ENCODE results near the gene GBA3. TPM values are rescaled to one million over a fixed set of nuclear protein-coding genes. Genes with fewer than 3 reads are reported as not detected.
A peak's percentile ranks its signal among the peaks of the same experiment; 100 is the strongest.

The GBA3 gene
- total RNA-seq, 1 donor from 2014 or later: 0.09 TPM

- intact Hi-C loops (cut with micrococcal nuclease): loop anchor here (5.0 kb wide), 3 partner anchors 157 to 257 kb away; partner anchors contain the start of gene ADGRA3
- Mint-ChIP-seq H3K4me1 (ENCODE audit: low read depth) (peaks cover 47% of the 10 kb centered on the region), H3K27ac (no peak overlapping the region), H3K4me3 (ENCODE audit: low read depth) (no peak overlapping the region), H3K27me3 (ENCODE audit: low read depth) (no peaks in the 10 kb centered on the region), H3K36me3 (ENCODE audit: low read depth) (no peaks in the 10 kb centered on the region), H3K9me3 (no peaks in the 10 kb centered on the region)
- DNase-seq (ENCODE audit: low spot score): no peak
These were observed 18.0 kb upstream of the GBA3 start for GRCh38 chr4:22674700-22675099.

DNA sequence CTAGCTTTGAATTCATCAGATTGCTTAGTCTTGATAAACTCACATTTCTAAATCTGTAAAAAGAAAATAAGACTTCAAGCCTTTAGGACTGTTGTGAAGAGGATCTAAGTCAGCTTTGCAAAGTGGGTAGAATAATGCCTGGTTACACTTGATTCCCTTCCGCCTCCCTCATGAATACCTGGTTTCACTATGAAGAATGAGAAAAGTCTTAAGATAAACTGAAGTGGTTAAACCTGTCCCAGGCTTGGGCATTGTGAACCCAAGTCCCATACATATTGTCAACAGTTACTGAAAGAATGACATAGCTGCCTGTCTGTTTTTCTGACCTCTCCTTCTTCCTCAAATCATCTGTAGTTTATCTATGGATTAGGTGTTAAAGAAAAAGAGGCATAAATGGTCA lies 16.7 kb upstream of the GBA3 start:
- intact Hi-C loops (cut with micrococcal nuclease): no loop called here
- DNase-seq (ENCODE audit: low spot score): no peak
- H3K36me3 Mint-ChIP-seq (ENCODE audit: low read depth): no peaks in the 10 kb centered on the region
- H3K27me3 Mint-ChIP-seq (ENCODE audit: low read depth): no peaks in the 10 kb centered on the region
- H3K4me1 Mint-ChIP-seq (ENCODE audit: low read depth): peaks cover 37% of the 10 kb centered on the region
- no peak overlapping the region for H3K4me3 Mint-ChIP-seq (ENCODE audit: low read depth)
- no peaks in the 10 kb centered on the region for H3K9me3 Mint-ChIP-seq
- no peak overlapping the region for H3K27ac Mint-ChIP-seq

DNA sequence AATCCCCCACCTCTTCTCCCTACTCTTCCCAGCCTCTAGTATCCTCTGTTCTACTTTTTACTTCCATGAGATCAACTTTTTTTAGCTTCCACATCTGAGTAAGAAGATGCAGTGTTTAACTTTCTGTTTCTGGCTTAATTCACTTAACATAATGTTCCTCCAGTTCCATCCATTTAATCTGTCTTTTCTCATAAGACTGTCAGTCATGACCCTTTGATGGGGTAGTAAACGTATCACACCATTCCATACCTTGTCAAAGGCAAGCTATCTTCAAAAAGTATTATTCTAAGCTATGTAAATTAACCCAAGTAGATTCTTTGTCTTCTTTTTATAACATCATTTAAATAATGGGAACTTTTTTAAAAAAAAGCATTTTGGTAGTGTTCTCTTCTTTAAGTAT lies 15.0 kb upstream of the GBA3 start:
- Mint-ChIP-seq H3K9me3 (no peaks in the 10 kb centered on the region), H3K4me1 (ENCODE audit: low read depth) (peaks cover 27% of the 10 kb centered on the region), H3K4me3 (ENCODE audit: low read depth) (no peak overlapping the region), H3K27ac (no peak overlapping the region), H3K27me3 (ENCODE audit: low read depth) (no peaks in the 10 kb centered on the region), H3K36me3 (ENCODE audit: low read depth) (no peaks in the 10 kb centered on the region)
- intact Hi-C loops (cut with micrococcal nuclease): no loop called here
- DNase-seq (ENCODE audit: low spot score): no peak

DNA sequence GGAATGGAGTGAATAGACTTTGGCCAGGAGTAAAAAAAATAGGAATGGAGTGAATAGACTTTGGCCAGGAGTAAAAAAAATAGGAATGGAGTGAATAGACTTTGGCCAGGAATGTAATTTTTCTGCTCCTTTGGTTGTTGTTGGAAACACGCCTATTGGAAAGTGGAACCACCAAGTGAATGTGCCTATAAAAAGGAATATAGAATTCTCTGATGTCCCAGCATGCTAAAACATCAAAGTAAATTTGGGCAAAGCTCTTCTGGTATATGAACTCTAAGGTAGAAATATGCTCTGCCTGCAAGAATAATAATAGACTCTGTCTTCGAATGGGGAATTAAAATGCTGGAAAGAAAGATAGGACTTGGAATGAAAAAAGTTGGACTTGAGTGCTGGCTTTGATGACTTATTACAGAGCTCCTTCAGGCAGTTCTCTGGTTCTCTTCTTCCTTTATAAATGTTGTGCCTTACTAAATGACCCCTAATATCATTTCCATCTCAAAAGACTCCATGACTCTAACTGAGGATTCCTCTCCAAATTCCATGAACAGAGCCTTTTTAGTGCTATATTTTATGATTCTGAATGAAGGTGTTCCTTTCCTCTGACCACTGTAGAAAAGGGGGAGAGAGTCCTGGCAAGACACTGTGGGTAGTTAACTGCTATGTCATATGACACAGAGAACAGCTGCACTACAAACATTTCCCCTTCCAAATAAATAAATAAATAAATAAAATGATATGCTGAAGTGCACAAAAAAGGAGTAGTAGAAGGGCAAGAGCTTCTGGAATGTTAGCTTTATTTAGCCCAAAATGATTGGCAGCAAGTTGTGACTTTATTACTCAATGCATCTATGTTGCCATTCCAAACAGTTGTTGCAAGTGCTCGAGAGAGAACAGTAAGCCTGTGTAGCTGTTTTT lies 13.5 kb upstream of the GBA3 start:
- no peak for DNase-seq (ENCODE audit: low spot score)
- no peak overlapping the region for H3K4me3 Mint-ChIP-seq (ENCODE audit: low read depth)
- intact Hi-C loops (cut with micrococcal nuclease): no loop called here
- no peaks in the 10 kb centered on the region for H3K9me3 Mint-ChIP-seq
- no peaks in the 10 kb centered on the region for H3K36me3 Mint-ChIP-seq (ENCODE audit: low read depth)
- no peaks in the 10 kb centered on the region for H3K27me3 Mint-ChIP-seq (ENCODE audit: low read depth)
- no peak overlapping the region for H3K27ac Mint-ChIP-seq
- peaks cover 20% of the 10 kb centered on the region for H3K4me1 Mint-ChIP-seq (ENCODE audit: low read depth)

- Mint-ChIP-seq H3K9me3 (no peaks in the 10 kb centered on the region), H3K4me1 (ENCODE audit: low read depth) (peaks cover 16% of the 10 kb centered on the region)
- intact Hi-C loops (cut with micrococcal nuclease): no loop called here
These were observed 12.6 kb upstream of the GBA3 start for GRCh38 chr4:22680065-22680642.

DNA sequence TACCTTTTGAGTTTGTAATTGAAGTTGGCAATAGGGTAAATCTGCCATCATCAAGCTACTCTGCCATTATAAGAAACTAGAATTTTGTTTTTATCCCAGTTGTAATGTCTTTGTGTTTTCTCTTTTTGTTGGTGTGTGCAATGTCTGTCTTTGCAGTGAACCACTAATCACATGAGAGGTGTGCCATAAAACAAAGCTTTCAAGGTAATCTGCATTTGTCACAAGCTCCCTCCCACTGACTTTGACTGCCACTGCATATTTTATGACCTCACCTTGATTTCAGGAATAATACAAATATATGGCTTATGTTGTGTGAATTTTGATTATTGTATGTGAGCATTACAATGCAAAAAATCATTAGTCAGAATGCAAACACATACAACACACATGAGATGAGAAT lies 9.0 kb upstream of the GBA3 start:
- DNase-seq (ENCODE audit: low spot score): no peak
- H3K9me3 Mint-ChIP-seq: no peaks in the 10 kb centered on the region
- H3K4me3 Mint-ChIP-seq (ENCODE audit: low read depth): no peak overlapping the region
- H3K27ac Mint-ChIP-seq: no peak overlapping the region
- H3K27me3 Mint-ChIP-seq (ENCODE audit: low read depth): no peaks in the 10 kb centered on the region
- peaks cover 3% of the 10 kb centered on the region for H3K4me1 Mint-ChIP-seq (ENCODE audit: low read depth)
- intact Hi-C loops (cut with micrococcal nuclease): no loop called here
- H3K36me3 Mint-ChIP-seq (ENCODE audit: low read depth): no peaks in the 10 kb centered on the region

More at GRCh38 chr4:22680065-22680642, 12.6 kb upstream of the GBA3 start:
- DNase-seq (ENCODE audit: low spot score): no peak
- Mint-ChIP-seq H3K27me3 (ENCODE audit: low read depth) (no peaks in the 10 kb centered on the region), H3K4me3 (ENCODE audit: low read depth) (no peak overlapping the region), H3K36me3 (ENCODE audit: low read depth) (no peaks in the 10 kb centered on the region), H3K27ac (no peak overlapping the region)

GRCh38 chr4:22686141-22686540 lies 6.6 kb upstream of the GBA3 start:
- Mint-ChIP-seq H3K9me3 (no peaks in the 10 kb centered on the region), H3K36me3 (ENCODE audit: low read depth) (no peaks in the 10 kb centered on the region), H3K4me3 (ENCODE audit: low read depth) (no peak overlapping the region), H3K27ac (no peak overlapping the region), H3K27me3 (ENCODE audit: low read depth) (no peaks in the 10 kb centered on the region), H3K4me1 (ENCODE audit: low read depth) (peaks cover 9% of the 10 kb centered on the region)
- intact Hi-C loops (cut with micrococcal nuclease): no loop called here
- no peak for DNase-seq (ENCODE audit: low spot score)

DNA sequence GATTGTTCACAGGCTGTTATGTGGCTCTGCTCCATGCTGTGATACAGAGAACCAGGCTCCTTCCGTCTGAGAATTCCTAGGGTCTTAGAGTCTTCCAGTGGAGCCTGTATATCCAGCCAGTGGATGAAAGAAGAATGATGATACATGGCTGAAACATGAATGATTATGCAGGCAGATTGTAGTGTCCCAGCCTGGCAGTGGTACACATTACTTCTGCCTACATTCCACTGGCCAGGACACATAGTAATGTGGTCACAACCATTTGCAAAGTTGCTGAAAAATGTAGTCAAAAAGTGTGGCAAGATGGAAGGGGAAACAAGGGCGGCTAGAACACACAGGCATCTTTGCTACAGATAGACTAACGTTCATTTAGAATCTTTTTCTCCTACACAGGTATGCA lies 4.5 kb upstream of the GBA3 start:
- Mint-ChIP-seq H3K4me1 (ENCODE audit: low read depth) (peaks cover 9% of the 10 kb centered on the region), H3K36me3 (ENCODE audit: low read depth) (no peaks in the 10 kb centered on the region), H3K27me3 (ENCODE audit: low read depth) (peaks cover 2% of the 10 kb centered on the region), H3K27ac (no peak overlapping the region), H3K9me3 (no peaks in the 10 kb centered on the region), H3K4me3 (ENCODE audit: low read depth) (no peak overlapping the region)
- no peak for DNase-seq (ENCODE audit: low spot score)
- intact Hi-C loops (cut with micrococcal nuclease): no loop called here

DNA sequence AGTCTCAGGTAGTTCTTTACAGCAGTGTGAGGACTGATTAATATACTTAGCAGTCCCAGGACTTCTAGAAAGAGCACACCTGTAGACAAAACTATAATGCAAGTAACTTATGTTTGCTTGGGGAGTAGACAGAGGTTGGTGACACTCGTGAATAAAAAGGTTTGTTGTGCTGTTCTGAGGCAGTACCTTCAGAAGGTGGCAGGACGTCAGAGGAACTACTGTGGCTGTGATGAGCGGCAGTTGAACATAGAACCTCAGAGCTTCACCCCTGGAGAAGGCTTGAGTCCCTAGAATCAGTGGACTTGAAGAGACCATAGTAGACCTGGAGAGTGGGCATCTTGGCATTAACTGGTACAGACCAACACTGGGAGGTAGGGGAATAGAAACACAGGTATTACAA lies 3.3 kb upstream of the GBA3 start:
- Mint-ChIP-seq H3K27ac (no peak overlapping the region), H3K9me3 (no peaks in the 10 kb centered on the region), H3K4me1 (ENCODE audit: low read depth) (peaks cover 9% of the 10 kb centered on the region), H3K4me3 (ENCODE audit: low read depth) (no peak overlapping the region), H3K27me3 (ENCODE audit: low read depth) (peaks cover 2% of the 10 kb centered on the region), H3K36me3 (ENCODE audit: low read depth) (no peaks in the 10 kb centered on the region)
- DNase-seq (ENCODE audit: low spot score): no peak
- intact Hi-C loops (cut with micrococcal nuclease): no loop called here

- intact Hi-C loops (cut with micrococcal nuclease): no loop called here
- Mint-ChIP-seq H3K9me3 (peaks cover 8% of the 10 kb centered on the region), H3K27me3 (ENCODE audit: low read depth) (peaks cover 7% of the 10 kb centered on the region), H3K36me3 (ENCODE audit: low read depth) (no peaks in the 10 kb centered on the region), H3K4me1 (ENCODE audit: low read depth) (peaks cover 2% of the 10 kb centered on the region), H3K27ac (no peak overlapping the region), H3K4me3 (ENCODE audit: low read depth) (no peak overlapping the region)
- no peak for DNase-seq (ENCODE audit: low spot score)
These were observed 2.3 kb downstream of the GBA3 start for GRCh38 chr4:22695029-22695428.

DNA sequence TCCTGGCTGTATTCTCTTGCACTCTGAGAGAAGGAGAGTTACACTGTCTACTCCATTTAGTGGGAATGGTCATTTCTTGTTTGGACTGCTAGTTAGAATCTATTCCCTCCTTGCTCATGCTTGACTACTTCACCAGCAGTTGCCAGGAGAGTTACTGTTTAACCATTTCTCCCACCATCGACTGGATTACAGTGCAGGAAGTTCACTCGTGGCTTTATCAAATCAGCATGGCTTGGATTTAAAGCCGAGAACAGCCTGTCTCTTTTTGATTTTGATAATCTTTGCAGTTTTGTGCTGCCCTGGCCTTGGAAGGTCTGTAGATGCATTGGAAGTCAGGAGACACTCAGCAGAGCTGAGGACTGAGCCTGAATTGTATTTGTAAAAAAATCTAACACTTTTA lies 3.2 kb downstream of the GBA3 start:
- H3K27ac Mint-ChIP-seq: no peak overlapping the region
- peaks cover 17% of the 10 kb centered on the region for H3K9me3 Mint-ChIP-seq
- peaks cover 2% of the 10 kb centered on the region for H3K4me1 Mint-ChIP-seq (ENCODE audit: low read depth)
- peaks cover 7% of the 10 kb centered on the region for H3K27me3 Mint-ChIP-seq (ENCODE audit: low read depth)
- H3K4me3 Mint-ChIP-seq (ENCODE audit: low read depth): no peak overlapping the region
- no peak for DNase-seq (ENCODE audit: low spot score)
- intact Hi-C loops (cut with micrococcal nuclease): no loop called here
- H3K36me3 Mint-ChIP-seq (ENCODE audit: low read depth): peaks cover under 1% of the 10 kb centered on the region

- peaks cover 3% of the 10 kb centered on the region for H3K36me3 Mint-ChIP-seq (ENCODE audit: low read depth)
- H3K4me3 Mint-ChIP-seq (ENCODE audit: low read depth): no peak overlapping the region
- peaks cover 23% of the 10 kb centered on the region for H3K4me1 Mint-ChIP-seq (ENCODE audit: low read depth)
- no peak for DNase-seq (ENCODE audit: low spot score)
- no peak overlapping the region for H3K27ac Mint-ChIP-seq
- no peaks in the 10 kb centered on the region for H3K27me3 Mint-ChIP-seq (ENCODE audit: low read depth)
- peaks cover 23% of the 10 kb centered on the region for H3K9me3 Mint-ChIP-seq
- intact Hi-C loops (cut with micrococcal nuclease): no loop called here
These were observed 11.2 kb downstream of the GBA3 start for GRCh38 chr4:22703912-22704311.

DNA sequence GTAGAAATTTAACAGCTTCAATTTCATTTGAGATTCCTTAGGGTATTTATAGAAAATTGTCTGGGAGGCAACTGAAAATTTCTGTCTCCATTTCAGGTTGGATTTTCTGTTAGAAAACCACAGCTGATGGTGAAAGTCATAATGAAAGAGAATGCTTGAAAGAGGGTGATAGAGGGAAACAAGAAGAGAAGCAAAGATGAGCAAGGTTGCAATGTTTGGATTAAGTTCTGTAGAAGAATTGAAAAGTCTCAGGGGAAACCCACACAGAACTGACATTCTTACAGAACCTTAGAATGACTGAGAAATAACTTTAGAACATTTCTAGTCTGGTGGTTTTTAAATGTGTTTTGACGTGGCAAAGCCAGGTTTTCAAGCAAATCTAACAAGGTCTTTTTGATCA lies 14.7 kb downstream of the GBA3 start:
- intact Hi-C loops (cut with micrococcal nuclease): loop anchor here (1.0 to 5.0 kb wide), 2 partner anchors 23 to 100 kb away; no protein-coding TSS in a partner anchor
- Mint-ChIP-seq H3K27ac (peak overlapping the region; percentile 25), H3K4me1 (ENCODE audit: low read depth) (peaks cover 22% of the 10 kb centered on the region), H3K9me3 (no peaks in the 10 kb centered on the region), H3K4me3 (ENCODE audit: low read depth) (no peak overlapping the region), H3K36me3 (ENCODE audit: low read depth) (no peaks in the 10 kb centered on the region), H3K27me3 (ENCODE audit: low read depth) (no peaks in the 10 kb centered on the region)
- DNase-seq (ENCODE audit: low spot score): no peak

Data from activated T-helper 2 cell treated with anti-CD3 and anti-CD28 coated beads, Interferon-gamma antibody, Interleukin-2, Interleukin-4, amounts not matched to agents 10 μg/mL and 5 μg/mL and 100 μg/mL, durations not matched to agents 14 hours and 24 hours and 36 hours (primary cell).